HepG2 (cell line): ENCODE data around the gene PNN. TPM values are rescaled to one million over a fixed set of nuclear protein-coding genes. Genes with fewer than 3 reads are reported as not detected.

Source experiments
- FOXK2 ChIP-seq: fragments of 450-650 bp; IDR thresholded peaks from 2 replicates; pipeline ENCODE4 v1.6.1; 2016
- FUBP1 ChIP-seq: sonication (generic); formaldehyde crosslinking; IDR thresholded peaks from 2 replicates; pipeline ENCODE4 v1.5.1; 2020; ENCODE audit warnings: missing genetic modification reagents, mild to moderate bottlenecking, borderline replicate concordance
- GMEB2 ChIP-seq: IDR thresholded peaks from 2 replicates; pipeline ENCODE4 v1.6.1; 2016; ENCODE audit warnings: missing biosample characterization, missing genetic modification reagents, low read depth
- KDM6A ChIP-seq: IDR thresholded peaks from 2 replicates; pipeline ENCODE4 v1.6.1; 2016; ENCODE audit warnings: low read depth
- MTA3 ChIP-seq: sonication (generic); formaldehyde crosslinking; IDR thresholded peaks from 2 replicates; pipeline ENCODE4 v1.4.0; 2020; ENCODE audit warnings: missing genetic modification reagents
- NFATC3 ChIP-seq: sonication (generic); formaldehyde crosslinking; IDR thresholded peaks from 2 replicates; pipeline ENCODE4 v1.5.1; 2020; ENCODE audit warnings: mild to moderate bottlenecking, missing genetic modification reagents
- PREB ChIP-seq: sonication (generic); formaldehyde crosslinking; IDR thresholded peaks from 2 replicates; pipeline ENCODE4 v1.4.0; 2020; ENCODE audit warnings: missing genetic modification reagents
- TRAFD1 ChIP-seq: sonication (generic); formaldehyde crosslinking; IDR thresholded peaks from 2 replicates; pipeline ENCODE4 v1.5.1; 2020; ENCODE audit warnings: missing genetic modification reagents, mild to moderate bottlenecking, borderline replicate concordance
- ZBTB38 ChIP-seq: sonication (generic); formaldehyde crosslinking; IDR thresholded peaks from 2 replicates; pipeline ENCODE4 v1.5.1; 2020; ENCODE audit warnings: mild to moderate bottlenecking, missing genetic modification reagents
- ZFP1 ChIP-seq: IDR thresholded peaks from 2 replicates; pipeline ENCODE4 v1.6.1; 2016
- ZMAT3 ChIP-seq: sonication (generic); formaldehyde crosslinking; conservative IDR thresholded peaks from 2 replicates; pipeline ENCODE4 v1.7.0; 2021; ENCODE audit warnings: missing genetic modification reagents
- ZNF468 ChIP-seq: sonication (generic); formaldehyde crosslinking; IDR thresholded peaks from 2 replicates; pipeline ENCODE4 v1.8.0; 2022; ENCODE audit warnings: mild to moderate bottlenecking, moderate library complexity, missing genetic modification reagents
- ZNF546 ChIP-seq: sonication (generic); formaldehyde crosslinking; conservative IDR thresholded peaks from 2 replicates; pipeline ENCODE4 v1.8.1; 2023; ENCODE audit warnings: mild to moderate bottlenecking, missing genetic modification reagents
- ZNF567 ChIP-seq: sonication (generic); formaldehyde crosslinking; IDR thresholded peaks from 2 replicates; pipeline ENCODE4 v1.8.1; 2023; ENCODE audit warnings: mild to moderate bottlenecking, missing genetic modification reagents, borderline replicate concordance
- ZNF704 ChIP-seq: sonication (generic); formaldehyde crosslinking; IDR thresholded peaks from 2 replicates; pipeline ENCODE4 v1.8.1; 2023; ENCODE audit warnings: mild to moderate bottlenecking, inconsistent platforms, moderate library complexity, missing genetic modification reagents, borderline replicate concordance
- ZNF879 ChIP-seq: sonication (generic); formaldehyde crosslinking; IDR thresholded peaks from 2 replicates; pipeline ENCODE4 v1.8.1; 2023; ENCODE audit warnings: missing genetic modification reagents
- ZSCAN30 ChIP-seq: sonication (generic); formaldehyde crosslinking; IDR thresholded peaks from 2 replicates; pipeline ENCODE4 v1.5.0; 2020; ENCODE audit warnings: mild to moderate bottlenecking, missing genetic modification reagents
- ZXDC ChIP-seq: sonication (generic); formaldehyde crosslinking; IDR thresholded peaks from 2 replicates; pipeline ENCODE4 v1.5.0; 2020; ENCODE audit warnings: mild to moderate bottlenecking, missing genetic modification reagents
- polyA plus RNA-seq, 8 experiments: library from polyadenylated mRNA; depleted of rRNA in 3 of 8; stranded (reverse) in 7 of 8; unstranded in 1 of 8; fragments of >200 nt; fragmentation: Illumina TruSeq in 4 of 8; extraction: Trizol in 4 of 8; gene quantifications; 2 replicates each; pipeline versions ENCODE4 v1.2.1 to v1.2.3, GENCODE V29; 2011 to 2016; ENCODE audit warnings: low read depth in 4 of 8, missing spikeins in 1 of 8, mixed read lengths in 1 of 8; ENCODE audit not compliant: insufficient read depth in 1 of 8
- total RNA-seq, 5 experiments: library from RNA; depleted of rRNA; stranded (reverse); fragments of >200 nt; fragmentation: Illumina TruSeq; extraction: Trizol; gene quantifications; 2 replicates each; pipeline ENCODE4 v1.2.3, GENCODE V29; 2016; ENCODE audit warnings: low read depth in 1 of 5

PNN gene
- total and polyA plus RNA-seq, 2 of the 13 experiments (the other 11 are each of a cell fraction or from before 2014, with no cell fraction given): 58.0 to 214 TPM

GRCh38 chr14:39169541-39169900 is 5.5 kb upstream of the PNN start (continued):
- TF ChIP-seq FUBP1 (CRISPR knock-in tag): peak; percentile 34; the same call in 1 of the 2 replicates
- TF ChIP-seq TRAFD1: peak; percentile 85; the same call in 1 of the 2 replicates
- TF ChIP-seq ZNF879 (CRISPR knock-in tag): peak; percentile 2; the same call in 1 of the 2 replicates
- no peak for TF ChIP-seq KDM6A (CRISPR knock-in tag)
- TF ChIP-seq PREB (CRISPR knock-in tag): no peak
- no peak for TF ChIP-seq ZBTB38
- no peak for TF ChIP-seq ZXDC (CRISPR knock-in tag)
- no peak for TF ChIP-seq ZNF468 (CRISPR knock-in tag)
- no peak for TF ChIP-seq GMEB2 (CRISPR knock-in tag)
- TF ChIP-seq FOXK2: 0 out of 2 replicates have a peak, but pooled peaks have one; percentile 25
- TF ChIP-seq MTA3 (CRISPR knock-in tag): 0 out of 2 replicates have a peak, but pooled peaks have one; percentile 31
- 0 out of 2 replicates have a peak, but pooled peaks have one; percentile 14 for TF ChIP-seq ZNF567 (CRISPR knock-in tag)
- peak; percentile 25; the same call in 1 of the 2 replicates for TF ChIP-seq NFATC3
- no peak for TF ChIP-seq ZNF546 (CRISPR knock-in tag)
- TF ChIP-seq ZSCAN30 (CRISPR knock-in tag): no peak
- TF ChIP-seq ZFP1 (CRISPR knock-in tag): no peak
- TF ChIP-seq ZMAT3: no peak
- TF ChIP-seq ZNF704 (CRISPR knock-in tag): no peak
